LNCaP clone FGC (cell line): ENCODE data around the gene TTC16.

Experiments used
- DNase-seq: peaks from one replicate; pipeline ENCODE4 v3.0.0-alpha.2; 2011; ENCODE audit warnings: low read depth
- H3K4me3 ChIP-seq: 2 replicates; pipeline ENCODE4 v1.5.1; 2011; ENCODE audit warnings: mild to moderate bottlenecking, low read depth, low read length, control low read depth
- TF ChIP-seq, protein P1 (sequence below): IDR thresholded peaks from 2 replicates; pipeline ENCODE4 v1.5.1; 2012; ENCODE audit warnings: mild to moderate bottlenecking; ENCODE audit not compliant: control insufficient read depth, insufficient read depth; ENCODE audit errors: extremely low read depth

TTC16 gene

DNA sequence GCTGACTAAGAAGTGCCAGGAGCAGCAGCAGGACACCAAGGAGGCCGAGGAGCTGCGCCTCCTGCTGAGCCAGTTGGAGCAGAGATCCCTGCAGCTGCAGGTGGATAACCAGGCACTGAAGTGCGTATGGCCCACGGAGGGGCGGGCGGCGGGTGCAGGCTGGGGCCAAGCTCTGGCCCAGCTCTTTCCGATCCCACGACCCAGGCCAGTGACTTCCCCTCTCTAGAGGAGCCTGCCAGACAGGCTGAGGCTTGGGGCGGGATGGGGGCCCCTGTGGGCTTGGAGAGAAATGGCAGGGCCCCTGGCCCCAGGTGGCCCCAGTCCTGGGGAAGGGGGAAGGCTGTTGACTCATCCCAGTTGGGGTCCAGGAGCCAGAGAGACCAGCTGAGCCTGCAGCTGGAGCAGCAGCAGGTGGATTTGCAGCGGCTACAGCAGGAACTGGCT is 4.0 kb upstream of the TTC16 start:
- TF ChIP-seq, protein P1, sequence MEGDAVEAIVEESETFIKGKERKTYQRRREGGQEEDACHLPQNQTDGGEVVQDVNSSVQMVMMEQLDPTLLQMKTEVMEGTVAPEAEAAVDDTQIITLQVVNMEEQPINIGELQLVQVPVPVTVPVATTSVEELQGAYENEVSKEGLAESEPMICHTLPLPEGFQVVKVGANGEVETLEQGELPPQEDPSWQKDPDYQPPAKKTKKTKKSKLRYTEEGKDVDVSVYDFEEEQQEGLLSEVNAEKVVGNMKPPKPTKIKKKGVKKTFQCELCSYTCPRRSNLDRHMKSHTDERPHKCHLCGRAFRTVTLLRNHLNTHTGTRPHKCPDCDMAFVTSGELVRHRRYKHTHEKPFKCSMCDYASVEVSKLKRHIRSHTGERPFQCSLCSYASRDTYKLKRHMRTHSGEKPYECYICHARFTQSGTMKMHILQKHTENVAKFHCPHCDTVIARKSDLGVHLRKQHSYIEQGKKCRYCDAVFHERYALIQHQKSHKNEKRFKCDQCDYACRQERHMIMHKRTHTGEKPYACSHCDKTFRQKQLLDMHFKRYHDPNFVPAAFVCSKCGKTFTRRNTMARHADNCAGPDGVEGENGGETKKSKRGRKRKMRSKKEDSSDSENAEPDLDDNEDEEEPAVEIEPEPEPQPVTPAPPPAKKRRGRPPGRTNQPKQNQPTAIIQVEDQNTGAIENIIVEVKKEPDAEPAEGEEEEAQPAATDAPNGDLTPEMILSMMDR, result no peak
- no peak for DNase-seq
- no peak overlapping the region for H3K4me3 ChIP-seq

DNA sequence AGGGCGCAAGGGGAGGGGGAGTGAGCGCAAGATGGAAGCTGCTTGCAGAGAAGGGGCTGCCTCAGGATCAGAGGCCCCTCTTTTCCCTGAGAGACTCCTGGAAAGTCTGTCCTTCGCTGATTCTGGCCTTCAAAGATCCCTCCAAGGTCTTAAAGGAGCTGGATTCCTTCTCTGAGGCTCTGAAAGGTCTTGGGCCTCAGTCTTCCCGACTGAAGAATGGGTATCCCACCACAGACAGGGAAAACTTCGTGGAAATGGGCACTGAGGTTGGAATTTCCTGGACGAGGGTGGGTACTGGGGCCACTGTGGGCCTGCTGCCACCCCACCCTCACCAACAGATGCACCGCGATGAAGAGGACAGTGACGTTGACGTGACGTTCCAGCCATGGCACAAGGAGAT is 3.5 kb upstream of the TTC16 start:
- DNase-seq, result no peak
- H3K4me3 ChIP-seq, result no peak overlapping the region
- TF ChIP-seq, protein P1, result no peak

DNA sequence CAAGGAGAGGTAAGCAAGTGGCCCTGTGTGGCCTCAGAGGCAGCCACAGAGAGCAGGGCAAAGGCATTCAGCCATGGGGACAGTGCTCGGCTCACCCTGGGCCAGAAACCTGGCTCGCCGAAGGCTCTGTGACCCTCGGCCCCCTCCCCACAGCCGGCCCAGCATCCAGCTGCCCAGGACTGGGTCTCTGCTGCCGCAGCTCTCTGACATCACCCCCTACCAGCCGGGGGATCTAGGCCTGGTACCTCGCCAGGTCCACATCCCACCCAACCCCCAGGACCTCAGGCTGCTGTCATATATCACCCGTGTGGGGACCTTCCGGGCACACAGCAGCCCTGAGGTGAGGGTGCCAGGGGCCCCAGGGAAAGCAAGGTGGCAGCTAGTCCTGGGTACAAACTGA is 3.0 kb upstream of the TTC16 start:
- no peak for DNase-seq
- TF ChIP-seq, protein P1, result no peak
- H3K4me3 ChIP-seq, result no peak overlapping the region

DNA sequence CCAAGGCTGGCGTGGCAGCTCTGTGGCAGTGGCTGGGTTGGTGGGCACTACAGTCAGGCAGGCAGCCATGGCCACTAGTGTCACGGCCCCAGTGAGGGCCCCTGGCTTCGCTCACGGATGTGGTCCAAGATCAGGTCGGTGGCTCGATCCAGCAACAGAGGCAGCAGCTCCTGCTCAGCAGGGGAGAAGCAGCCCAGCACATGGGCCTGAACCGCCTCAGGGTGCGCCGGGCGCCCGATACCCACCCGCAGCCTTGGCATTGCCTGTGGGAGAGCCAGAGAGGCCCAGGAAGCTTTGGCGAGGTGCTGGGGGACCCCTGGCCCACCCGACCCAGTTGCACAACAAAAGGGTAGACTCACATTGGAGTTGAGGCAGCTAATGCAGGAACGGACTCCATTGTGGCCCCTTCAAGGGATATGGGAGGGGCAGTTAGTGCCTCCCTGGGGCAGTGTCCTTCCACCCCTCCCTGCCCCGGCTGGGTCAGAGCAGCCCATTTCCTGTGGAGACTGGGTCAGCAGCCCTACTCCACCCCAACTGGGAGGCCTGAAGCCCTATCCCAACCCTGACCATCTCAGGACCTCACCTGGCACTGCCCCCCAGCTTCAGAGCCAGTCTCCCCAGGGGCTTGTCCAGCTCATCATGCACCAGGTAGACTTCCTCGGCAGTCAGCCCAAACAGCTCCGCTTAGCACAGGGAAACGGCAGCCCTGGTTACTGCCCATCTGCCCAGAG is 1.7 kb upstream of the TTC16 start:
- TF ChIP-seq, protein P1, result no peak
- no peak for DNase-seq
- peak overlapping the region; percentile 97 for H3K4me3 ChIP-seq

DNA sequence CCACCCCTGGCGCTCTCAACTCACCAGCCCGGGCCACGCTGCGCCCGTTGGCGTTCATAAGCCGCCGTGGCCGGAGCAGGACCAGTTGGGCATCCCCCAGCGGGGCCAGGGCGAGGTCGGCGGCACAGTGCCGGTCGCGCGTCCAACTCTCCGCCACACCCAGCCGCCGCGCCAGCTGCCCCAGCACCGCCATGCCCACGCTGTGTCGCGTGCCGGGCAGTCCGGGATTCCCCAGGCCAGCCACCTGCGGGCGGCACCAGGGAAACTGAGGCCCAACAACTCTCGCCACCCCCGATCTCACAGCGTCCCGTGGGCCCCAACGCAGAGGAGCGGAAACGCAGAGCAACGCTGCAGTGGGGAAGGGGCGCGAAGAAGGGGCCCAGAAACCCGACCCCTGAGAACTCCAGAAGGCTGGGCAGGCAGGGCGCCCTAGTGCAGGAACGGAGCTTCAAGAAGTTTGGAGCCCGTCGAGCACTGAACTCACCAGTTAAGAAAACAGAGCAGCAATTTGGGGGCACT is 869 bp upstream of the TTC16 start:
- no peak for DNase-seq
- TF ChIP-seq, protein P1, result no peak
- H3K4me3 ChIP-seq, result peak overlapping the region; percentile 97

DNA sequence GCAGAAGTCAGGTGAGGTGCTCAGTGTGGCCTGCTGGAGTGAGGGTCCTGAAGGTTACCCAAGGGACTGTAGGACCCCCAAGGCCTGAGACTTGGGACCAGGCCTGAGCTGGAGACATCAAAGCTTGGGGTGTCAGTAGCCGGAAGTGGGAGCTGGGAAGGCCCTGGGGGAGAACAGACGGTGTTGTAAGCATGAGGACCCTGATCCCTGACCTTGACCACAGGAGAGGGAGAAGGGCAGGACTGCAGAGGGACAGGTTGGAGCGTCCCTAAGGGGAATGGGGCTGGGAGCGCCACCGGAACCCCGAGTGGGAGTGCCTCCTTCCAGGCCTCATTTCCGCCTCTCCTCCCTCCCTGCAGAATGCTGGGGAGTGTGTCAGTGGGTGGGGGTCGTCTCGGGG is 533 bp downstream of the TTC16 start:
- DNase-seq, result no peak

More for the DNA sequence above, 533 bp downstream of the TTC16 start:
- peak overlapping the region; percentile 97 for H3K4me3 ChIP-seq
- TF ChIP-seq, protein P1, result no peak
